HepG2 (cell line): Measurements from ENCODE around the gene MEGF11. TPM values are rescaled to one million over a fixed set of nuclear protein-coding genes. Genes with fewer than 3 reads are reported as not detected.
A peak's percentile ranks its signal among the peaks of the same experiment; 100 is the strongest.

Experiments
- ATAC-seq: fragments of 200-7000 bp; cut with Tn5 transposase; 3 replicates; pipeline ENCODE4 v1.9.1; 2020; ENCODE audit warnings: mild to moderate bottlenecking, moderate library complexity
- BruUV-seq: library from RNA; stranded (reverse); fragments of 400-500 nt; replicated peaks from 2 replicates; lab custom pipeline; 2021; lab: Mats Ljungman, UMichigan
- CTCF ChIA-PET: fragments of 300-600 bp; formaldehyde crosslinking; extraction: SDS; loops from one replicate; lab custom pipeline; 2021; ENCODE audit warnings: low total read pairs, inconsistent platforms, low intra/inter-chr PET ratio; lab: Yijun Ruan, JAX
- POLR2A ChIA-PET: fragments of 350-600 bp; sonication (Branson Sonifier 250); formaldehyde crosslinking; loops from one replicate; lab custom pipeline; 2020; ENCODE audit warnings: antibody characterized with exemption, inconsistent platforms; lab: Yijun Ruan, JAX
- DNase-seq: peaks from one replicate; pipeline ENCODE4 v3.0.0-alpha.2; 2015; ENCODE audit warnings: low spot score
- FAIRE-seq: peaks from 3 replicates; lab custom pipeline; 2011; peaks lifted over from hg19 to GRCh38; lab: Jason Lieb, UNC
- H2AFZ ChIP-seq: one replicate; pipeline ENCODE4 v1.6.1; 2011; ENCODE audit warnings: low read length, inconsistent platforms
- H3K27ac ChIP-seq: fragments of 300-600 bp; 3 replicates; pipeline ENCODE4 v1.8.0; 2011; ENCODE audit warnings: mixed run types, mild to moderate bottlenecking, mixed read lengths, low read length, inconsistent platforms; ENCODE audit not compliant: insufficient read depth; ENCODE audit errors: extremely low read length
- H3K27me3 ChIP-seq, 2 experiments: fragments of 200-600 bp in 1 of 2; 2 replicates in 1 of 2; 3 replicates in 1 of 2; pipeline versions ENCODE4 v1.6.0 to v1.8.0; 2011; ENCODE audit warnings: low read length in 2 of 2, mild to moderate bottlenecking in 2 of 2, moderate library complexity in 2 of 2, inconsistent platforms in 1 of 2; ENCODE audit not compliant: insufficient read depth in 2 of 2, control insufficient read depth in 1 of 2
- H3K36me3 ChIP-seq, 2 experiments: fragments of 200-600 bp in 1 of 2; replicated peaks in 1 of 2; 2 replicates in 1 of 2; 3 replicates in 1 of 2; pipeline versions ENCODE4 v1.5.1 to v1.8.0; 2011; ENCODE audit warnings: low read length in 2 of 2, inconsistent platforms in 1 of 2; ENCODE audit not compliant: insufficient read depth in 2 of 2, control insufficient read depth in 1 of 2
- H3K4me1 ChIP-seq: 2 replicates; pipeline ENCODE4 v1.5.1; 2012; ENCODE audit warnings: low read length, inconsistent platforms; ENCODE audit not compliant: insufficient read depth
- H3K4me2 ChIP-seq: 2 replicates; pipeline ENCODE4 v1.6.0; 2011; ENCODE audit warnings: low read depth, low read length, inconsistent platforms
- H3K4me3 ChIP-seq, 3 experiments: fragments of 200-600 bp in 1 of 3; sonication (generic), shearing (Covaris generic) in 1 of 3; replicated peaks in 1 of 3; 2 replicates each; pipeline ENCODE4 v1.5.1; 2011 to 2016; ENCODE audit warnings: low read length in 3 of 3, inconsistent platforms in 2 of 3, low read depth in 2 of 3, mild to moderate bottlenecking in 2 of 3, control low read depth in 1 of 3, mixed read lengths in 1 of 3; ENCODE audit not compliant: insufficient read depth in 1 of 3
- H3K79me2 ChIP-seq: one replicate; pipeline ENCODE4 v1.6.1; 2011; ENCODE audit warnings: low read length, inconsistent platforms; ENCODE audit not compliant: insufficient read depth
- H3K9ac ChIP-seq: 2 replicates; pipeline ENCODE4 v1.6.0; 2011; ENCODE audit warnings: mild to moderate bottlenecking, low read depth, low read length, inconsistent platforms; ENCODE audit not compliant: insufficient read depth
- H3K9me3 ChIP-seq: 2 replicates; pipeline ENCODE4 v1.5.1; 2012; ENCODE audit warnings: mild to moderate bottlenecking, low read length
- H4K20me1 ChIP-seq: 2 replicates; pipeline ENCODE4 v1.6.0; 2011; ENCODE audit warnings: inconsistent platforms, mild to moderate bottlenecking, low read length, moderate library complexity; ENCODE audit not compliant: insufficient read depth
- KLF12 ChIP-seq: sonication (generic); formaldehyde crosslinking; IDR thresholded peaks from 2 replicates; pipeline ENCODE4 v1.4.0; 2020; ENCODE audit warnings: missing genetic modification reagents, borderline replicate concordance
- KLF13 ChIP-seq: sonication (generic); formaldehyde crosslinking; IDR thresholded peaks from 2 replicates; pipeline ENCODE4 v1.4.0; 2020; ENCODE audit warnings: mild to moderate bottlenecking, missing genetic modification reagents
- MATR3 ChIP-seq: sonication (generic); formaldehyde crosslinking; IDR thresholded peaks from 2 replicates; pipeline ENCODE4 v1.4.0; 2020; ENCODE audit warnings: missing genetic modification reagents
- NR1H2 ChIP-seq: sonication (generic); formaldehyde crosslinking; IDR thresholded peaks from 2 replicates; pipeline ENCODE4 v1.8.1; 2022; ENCODE audit warnings: low read depth, missing genetic modification reagents, borderline replicate concordance
- ZBTB3 ChIP-seq: sonication (generic); formaldehyde crosslinking; IDR thresholded peaks from 2 replicates; pipeline ENCODE4 v1.4.0; 2020; ENCODE audit warnings: low read depth, mild to moderate bottlenecking, moderate library complexity, missing genetic modification reagents, borderline replicate concordance
- ZFX ChIP-seq: sonication (generic); formaldehyde crosslinking; IDR thresholded peaks from 2 replicates; pipeline ENCODE4 v1.4.0; 2020; ENCODE audit warnings: mild to moderate bottlenecking, low read depth, missing genetic modification reagents, moderate library complexity
- ZNF180 ChIP-seq: sonication (generic); formaldehyde crosslinking; IDR thresholded peaks from 2 replicates; pipeline ENCODE4 v1.4.0; 2020; ENCODE audit warnings: low read depth, missing genetic modification reagents, borderline replicate concordance
- ZNF451 ChIP-seq: sonication (generic); formaldehyde crosslinking; IDR thresholded peaks from 2 replicates; pipeline ENCODE4 v1.5.0; 2020; ENCODE audit warnings: mild to moderate bottlenecking, missing genetic modification reagents
- WGBS: methylation state at CpG from one replicate; pipeline ENCODE4 v1.1.6; 2017; ENCODE audit warnings: low lambda C conversion rate; 5-methylcytosine and 5-hydroxymethylcytosine counted together
- in situ Hi-C: cut with HindIII; loops from 2 replicates; pipeline ENCODE4 v1.10.0; 2017; ENCODE audit warnings: low pct_unique_long_range_greater_than_20kb; ENCODE audit not compliant: extremely low pct_ligation_motif_present
- intact Hi-C: fragments of 100-400 bp; cut with micrococcal nuclease; formaldehyde crosslinking; loops from one replicate; pipeline ENCODE4 v1.10.0; 2022; ENCODE audit not compliant: unreplicated experiment
- polyA plus RNA-seq, 8 experiments: library from polyadenylated mRNA; depleted of rRNA in 3 of 8; stranded (reverse) in 7 of 8; unstranded in 1 of 8; fragments of >200 nt; fragmentation: Illumina TruSeq in 4 of 8; extraction: Trizol in 4 of 8; gene quantifications; 2 replicates each; pipeline versions ENCODE4 v1.2.1 to v1.2.3, GENCODE V29; 2011 to 2016; ENCODE audit warnings: low read depth in 4 of 8, missing spikeins in 1 of 8, mixed read lengths in 1 of 8; ENCODE audit not compliant: insufficient read depth in 1 of 8
- total RNA-seq, 5 experiments: library from RNA; depleted of rRNA; stranded (reverse); fragments of >200 nt; fragmentation: Illumina TruSeq; extraction: Trizol; gene quantifications; 2 replicates each; pipeline ENCODE4 v1.2.3, GENCODE V29; 2016; ENCODE audit warnings: low read depth in 1 of 5
- TF ChIP-seq, protein P1 (sequence below): sonication (generic); formaldehyde crosslinking; IDR thresholded peaks from 2 replicates; pipeline ENCODE4 v1.4.0; 2020; ENCODE audit warnings: mild to moderate bottlenecking, missing genetic modification reagents
- TF ChIP-seq, protein P2 (sequence below): sonication (generic); formaldehyde crosslinking; IDR thresholded peaks from 2 replicates; pipeline ENCODE4 v1.5.0; 2020; ENCODE audit warnings: missing genetic modification reagents, mild to moderate bottlenecking, borderline replicate concordance
- TF ChIP-seq, protein P3 (sequence below): sonication (generic); formaldehyde crosslinking; IDR thresholded peaks from 2 replicates; pipeline ENCODE4 v1.8.0; 2022; ENCODE audit warnings: mild to moderate bottlenecking, missing genetic modification reagents
- TF ChIP-seq, protein P4 (sequence below): sonication (generic); formaldehyde crosslinking; IDR thresholded peaks from 2 replicates; pipeline ENCODE4 v1.8.1; 2023; ENCODE audit warnings: missing genetic modification reagents, mild to moderate bottlenecking, borderline replicate concordance

The MEGF11 gene
- total and polyA plus RNA-seq, 2 of the 13 experiments (the other 11 are each of a cell fraction or from before 2014, with no cell fraction given), result not detected

DNA sequence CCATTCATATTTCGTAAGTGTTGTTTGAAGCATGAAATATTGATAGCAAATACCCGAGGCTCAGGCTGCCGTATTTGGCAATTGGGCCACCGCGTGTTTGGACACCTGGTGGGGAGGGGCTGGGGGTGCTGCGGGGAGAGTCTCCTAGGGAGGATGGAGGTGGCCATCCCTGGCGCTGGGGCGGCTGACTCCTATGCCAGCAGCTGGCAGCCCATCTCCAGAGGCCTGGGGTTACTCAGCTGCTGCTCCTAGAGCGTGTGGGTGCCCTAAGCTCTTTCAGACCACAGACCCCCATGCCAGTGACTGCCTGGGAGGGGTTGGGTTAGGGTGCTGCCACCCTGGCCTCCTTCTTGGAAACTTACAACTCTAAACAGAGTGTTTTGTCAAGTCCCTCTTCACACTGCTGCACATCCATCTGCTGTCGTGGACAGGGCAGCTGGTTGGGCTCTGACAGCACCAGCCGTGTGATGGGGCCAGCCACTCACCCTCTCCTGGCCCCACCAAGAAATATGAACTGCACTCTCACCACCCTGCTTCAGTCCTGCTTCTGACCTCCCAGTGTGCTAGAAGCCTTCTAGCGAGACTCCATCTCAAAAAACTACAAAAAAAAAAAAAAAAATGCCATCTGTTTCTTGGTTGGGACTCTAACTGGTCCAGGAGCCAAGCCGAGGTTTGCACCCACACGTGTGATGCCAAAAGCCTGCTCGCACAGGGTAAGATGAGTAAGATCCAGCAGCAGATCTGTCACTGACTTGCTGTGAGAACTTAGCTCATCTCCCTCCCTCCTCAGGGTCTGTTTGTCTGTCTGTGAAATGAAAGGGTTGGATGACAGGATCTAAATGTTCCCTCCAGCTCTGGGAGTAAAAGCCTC lies 156.2 kb downstream of the MEGF11 start:
- Histone ChIP-seq H3K4me2 (no peak overlapping the region), H3K27ac (no peak overlapping the region), H4K20me1 (no peaks in the 10 kb centered on the region), H3K27me3 (peaks cover 3 to 20% of the 10 kb centered on the region in 2 experiments; a peak in 3 of 5 replicates), H3K4me3 (no peak overlapping the region), H3K4me1 (peaks cover 20% of the 10 kb centered on the region), H3K79me2 (no peaks in the 10 kb centered on the region), H3K36me3 (no peaks in the 10 kb centered on the region), H3K9ac (no peak overlapping the region), H2AFZ (no peak overlapping the region), H3K9me3 (no peaks in the 10 kb centered on the region)
- ATAC-seq (no peak), DNase-seq (no peak), FAIRE-seq (no peak)
- in situ Hi-C loops, result no loop called here
- CTCF ChIA-PET, result no interaction called here
- WGBS, result 29% methylated on average over 12 of the region's 15 CpGs
- BruUV-seq, result no TSS peak
- POLR2A ChIA-PET, result no interaction called here
- TF ChIP-seq, protein P1, sequence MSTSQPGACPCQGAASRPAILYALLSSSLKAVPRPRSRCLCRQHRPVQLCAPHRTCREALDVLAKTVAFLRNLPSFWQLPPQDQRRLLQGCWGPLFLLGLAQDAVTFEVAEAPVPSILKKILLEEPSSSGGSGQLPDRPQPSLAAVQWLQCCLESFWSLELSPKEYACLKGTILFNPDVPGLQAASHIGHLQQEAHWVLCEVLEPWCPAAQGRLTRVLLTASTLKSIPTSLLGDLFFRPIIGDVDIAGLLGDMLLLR (CRISPR knock-in tag), result no peak
- TF ChIP-seq ZNF180 (CRISPR knock-in tag), result no peak
- intact Hi-C loops, result no loop called here

DNA sequence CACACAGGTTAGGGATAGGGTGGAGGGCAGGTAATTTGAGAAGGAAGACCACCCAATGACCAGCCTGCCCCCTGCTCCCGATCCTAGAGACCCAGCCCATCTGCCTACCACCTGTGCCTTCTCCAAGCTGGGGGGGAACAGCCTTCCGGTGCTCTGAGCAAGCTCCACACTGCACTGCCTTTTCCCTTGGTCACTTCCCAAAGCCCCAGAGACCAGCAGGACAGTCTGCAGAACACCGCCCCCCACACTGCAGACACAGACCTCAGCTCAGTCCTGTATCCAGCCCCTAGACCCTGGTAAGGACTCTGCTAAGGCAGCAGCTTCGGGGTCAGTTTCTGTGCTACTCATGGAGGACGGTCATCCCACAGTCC lies 156.9 kb downstream of the MEGF11 start:
- no peak overlapping the region; a peak in 1 of 6 replicates for H3K4me3 ChIP-seq
- peaks cover 20% of the 10 kb centered on the region for H3K4me1 ChIP-seq
- TF ChIP-seq ZBTB3 (CRISPR knock-in tag), result no peak
- TF ChIP-seq, protein P2, sequence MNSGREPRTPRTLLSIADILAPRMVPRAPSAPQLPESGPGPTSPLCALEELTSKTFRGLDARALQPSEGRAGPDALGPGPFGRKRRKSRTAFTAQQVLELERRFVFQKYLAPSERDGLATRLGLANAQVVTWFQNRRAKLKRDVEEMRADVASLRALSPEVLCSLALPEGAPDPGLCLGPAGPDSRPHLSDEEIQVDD (CRISPR knock-in tag), result no peak
- TF ChIP-seq ZFX (CRISPR knock-in tag), result no peak
- TF ChIP-seq KLF13 (CRISPR knock-in tag), result no peak
- no peak for TF ChIP-seq KLF12 (CRISPR knock-in tag)
- TF ChIP-seq, protein P3, sequence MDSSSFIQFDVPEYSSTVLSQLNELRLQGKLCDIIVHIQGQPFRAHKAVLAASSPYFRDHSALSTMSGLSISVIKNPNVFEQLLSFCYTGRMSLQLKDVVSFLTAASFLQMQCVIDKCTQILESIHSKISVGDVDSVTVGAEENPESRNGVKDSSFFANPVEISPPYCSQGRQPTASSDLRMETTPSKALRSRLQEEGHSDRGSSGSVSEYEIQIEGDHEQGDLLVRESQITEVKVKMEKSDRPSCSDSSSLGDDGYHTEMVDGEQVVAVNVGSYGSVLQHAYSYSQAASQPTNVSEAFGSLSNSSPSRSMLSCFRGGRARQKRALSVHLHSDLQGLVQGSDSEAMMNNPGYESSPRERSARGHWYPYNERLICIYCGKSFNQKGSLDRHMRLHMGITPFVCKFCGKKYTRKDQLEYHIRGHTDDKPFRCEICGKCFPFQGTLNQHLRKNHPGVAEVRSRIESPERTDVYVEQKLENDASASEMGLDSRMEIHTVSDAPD (CRISPR knock-in tag), result no peak
- no peak for TF ChIP-seq MATR3 (CRISPR knock-in tag)
- TF ChIP-seq NR1H2, result no peak
- no peak for TF ChIP-seq ZNF451 (CRISPR knock-in tag)
- TF ChIP-seq, protein P4, sequence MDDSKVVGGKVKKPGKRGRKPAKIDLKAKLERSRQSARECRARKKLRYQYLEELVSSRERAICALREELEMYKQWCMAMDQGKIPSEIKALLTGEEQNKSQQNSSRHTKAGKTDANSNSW (CRISPR knock-in tag), result no peak
- TF ChIP-seq, all 625 proteins: peak for 0
- no peak overlapping the region for H3K9ac ChIP-seq
- BruUV-seq, result no TSS peak
- no peak for DNase-seq
- no peaks in the 10 kb centered on the region for H4K20me1 ChIP-seq
- peaks cover 3 to 20% of the 10 kb centered on the region in 2 experiments; a peak in 3 of 5 replicates for H3K27me3 ChIP-seq
- intact Hi-C loops, result no loop called here
- no peak for FAIRE-seq
- no peaks in the 10 kb centered on the region for H3K9me3 ChIP-seq
- peak; percentile 11 for ATAC-seq
- no peak overlapping the region for H3K27ac ChIP-seq
- H2AFZ ChIP-seq, result no peak overlapping the region
- ChIA-PET POLR2A (no interaction called here), CTCF (no interaction called here)
- no peaks in the 10 kb centered on the region for H3K79me2 ChIP-seq
- WGBS, result 60% methylated on average over 1 of the region's 5 CpGs
- in situ Hi-C loops, result no loop called here
- H3K36me3 ChIP-seq, result no peaks in the 10 kb centered on the region
- peak overlapping the region; percentile 53 for H3K4me2 ChIP-seq
